IMR-90 (cell line): ENCODE data around the gene GPC5. TPM values are rescaled to one million over a fixed set of nuclear protein-coding genes. Genes with fewer than 3 reads are reported as not detected.

ENCODE experiments used
- ATAC-seq: fragments of 200-7000 bp; cut with Tn5 transposase; 2 replicates; pipeline ENCODE4 v1.9.1; 2020; ENCODE audit warnings: low read depth, mild to moderate bottlenecking, moderate library complexity
- BruUV-seq: library from RNA; stranded (reverse); fragments of 400-500 nt; replicated peaks from 2 replicates; lab custom pipeline; 2021; lab: Mats Ljungman, UMichigan
- CTCF ChIA-PET: fragments of 300-600 bp; formaldehyde crosslinking; extraction: SDS; loops from one replicate; lab custom pipeline; 2021; ENCODE audit warnings: antibody characterized with exemption; lab: Yijun Ruan, JAX
- POLR2A ChIA-PET: fragments of 300-600 bp; sonication (Branson Sonifier 250); formaldehyde crosslinking; loops from one replicate; lab custom pipeline; 2022; ENCODE audit warnings: antibody characterized with exemption; ENCODE audit not compliant: unreplicated experiment; lab: Charles Lee
- DNase-seq: peaks from one replicate; pipeline ENCODE4 v3.0.0; 2013
- H2AFZ ChIP-seq: replicated peaks from 2 replicates; pipeline ENCODE3; 2013; ENCODE audit warnings: low read length, mild to moderate bottlenecking; ENCODE audit not compliant: poor library complexity
- H2AK5ac ChIP-seq: 2 replicates; pipeline ENCODE4 v1.6.1; 2013; ENCODE audit warnings: low read depth, low read length, inconsistent platforms
- H2AK9ac ChIP-seq: replicated peaks from 2 replicates; pipeline ENCODE3; 2013; ENCODE audit warnings: mild to moderate bottlenecking, low read depth, low read length, moderate library complexity; ENCODE audit not compliant: poor library complexity
- H2BK120ac ChIP-seq: 2 replicates; pipeline ENCODE4 v1.6.1; 2013; ENCODE audit warnings: low read depth, low read length, inconsistent platforms
- H2BK15ac ChIP-seq: 3 replicates; pipeline ENCODE4 v1.6.1; 2013; ENCODE audit warnings: low read depth, low read length, inconsistent platforms
- H2BK20ac ChIP-seq: 2 replicates; pipeline ENCODE4 v1.6.1; 2013; ENCODE audit warnings: low read depth, mild to moderate bottlenecking, inconsistent platforms, low read length, moderate library complexity
- H2BK5ac ChIP-seq: 2 replicates; pipeline ENCODE4 v1.6.1; 2013; ENCODE audit warnings: mild to moderate bottlenecking, low read depth, low read length, inconsistent platforms; ENCODE audit not compliant: poor library complexity, severe bottlenecking
- H3K14ac ChIP-seq: replicated peaks from 2 replicates; pipeline ENCODE4 v1.6.1; 2013; ENCODE audit warnings: low read depth, low read length, inconsistent platforms
- H3K18ac ChIP-seq: 2 replicates; pipeline ENCODE4 v1.6.1; 2013; ENCODE audit warnings: low read depth, low read length, control low read depth
- H3K23ac ChIP-seq: 2 replicates; pipeline ENCODE4 v1.6.1; 2013; ENCODE audit warnings: low read depth, low read length, inconsistent platforms
- H3K27ac ChIP-seq: 2 replicates; pipeline ENCODE4 v1.5.1; 2013; ENCODE audit warnings: mild to moderate bottlenecking, control low read depth, low read length; ENCODE audit not compliant: insufficient read depth
- H3K27me3 ChIP-seq: 2 replicates; pipeline ENCODE4 v1.6.1; 2013; ENCODE audit warnings: low read length; ENCODE audit not compliant: control insufficient read depth, insufficient read depth
- H3K36me3 ChIP-seq: 2 replicates; pipeline ENCODE4 v1.6.1; 2013; ENCODE audit warnings: low read length, mixed read lengths; ENCODE audit not compliant: control insufficient read depth, insufficient read depth
- H3K4ac ChIP-seq: 2 replicates; pipeline ENCODE4 v1.6.1; 2013; ENCODE audit warnings: low read depth, low read length, inconsistent platforms
- H3K4me1 ChIP-seq: 2 replicates; pipeline ENCODE4 v1.6.1; 2013; ENCODE audit warnings: low read length, mixed read lengths; ENCODE audit not compliant: control insufficient read depth, insufficient read depth
- H3K4me2 ChIP-seq: 2 replicates; pipeline ENCODE4 v1.6.1; 2013; ENCODE audit warnings: low read depth, mild to moderate bottlenecking, control low read depth, low read length, moderate library complexity
- H3K4me3 ChIP-seq: 2 replicates; pipeline ENCODE4 v1.5.1; 2013; ENCODE audit warnings: low read depth, mild to moderate bottlenecking, control low read depth, low read length, moderate library complexity; ENCODE audit not compliant: insufficient read depth
- H3K56ac ChIP-seq: 2 replicates; pipeline ENCODE4 v1.6.1; 2013; ENCODE audit warnings: low read length, inconsistent platforms; ENCODE audit not compliant: insufficient read depth; ENCODE audit errors: extremely low read depth
- H3K79me1 ChIP-seq, 2 experiments: 2 replicates each; pipeline ENCODE4 v1.6.1; 2013; ENCODE audit warnings: low read length in 2 of 2, inconsistent platforms in 1 of 2, low read depth in 1 of 2
- H3K9ac ChIP-seq: 2 replicates; pipeline ENCODE4 v1.6.1; 2013; ENCODE audit warnings: low read depth, low read length, control low read depth
- H3K9me1 ChIP-seq: 2 replicates; pipeline ENCODE4 v1.6.1; 2013; ENCODE audit warnings: low read length, inconsistent platforms; ENCODE audit not compliant: insufficient read depth
- H3K9me3 ChIP-seq: 2 replicates; pipeline ENCODE4 v1.6.1; 2013; ENCODE audit warnings: low read length; ENCODE audit not compliant: control insufficient read depth, insufficient read depth
- H4K20me1 ChIP-seq: 2 replicates; pipeline ENCODE4 v1.6.1; 2013; ENCODE audit warnings: low read length, inconsistent platforms; ENCODE audit not compliant: insufficient read depth
- H4K5ac ChIP-seq: 2 replicates; pipeline ENCODE4 v1.6.1; 2013; ENCODE audit warnings: mild to moderate bottlenecking, low read depth, low read length, control low read depth
- H4K8ac ChIP-seq, 2 experiments: 2 replicates each; pipeline ENCODE4 v1.6.1; 2013; ENCODE audit warnings: low read depth in 2 of 2, low read length in 2 of 2, control low read depth in 1 of 2, inconsistent platforms in 1 of 2
- H4K91ac ChIP-seq: 2 replicates; pipeline ENCODE4 v1.6.1; 2013; ENCODE audit warnings: low read depth, low read length, inconsistent platforms; ENCODE audit not compliant: insufficient read depth
- CEBPB ChIP-seq: IDR thresholded peaks from 2 replicates; pipeline ENCODE4 v1.6.1; 2012; ENCODE audit warnings: low read depth, low read length, improper control_type of control experiment
- MXI1 ChIP-seq: IDR thresholded peaks from 2 replicates; pipeline ENCODE4 v1.6.1; 2012; ENCODE audit warnings: low read depth, mild to moderate bottlenecking, low read length, moderate library complexity, borderline replicate concordance
- POLR2A ChIP-seq: IDR thresholded peaks from 2 replicates; pipeline ENCODE4 v1.6.1; 2012; ENCODE audit warnings: mild to moderate bottlenecking, low read depth, low read length
- SMC3 ChIP-seq: fragments of 150-350 bp; IDR thresholded peaks from 2 replicates; pipeline ENCODE4 v1.6.1; 2016; ENCODE audit warnings: low read depth, mild to moderate bottlenecking, antibody characterized with exemption, low read length, moderate library complexity
- WGBS, 2 experiments: methylation state at CpG; one replicate each; pipeline versions ENCODE4 v1.1.5 to v1.1.7; 2013; ENCODE audit warnings: missing lambda C conversion rate in 2 of 2; ENCODE audit not compliant: insufficient read length in 1 of 2; ENCODE audit errors: extremely low coverage in 2 of 2; 5-methylcytosine and 5-hydroxymethylcytosine counted together
- dilution Hi-C: fragments of 300-500 bp; cut with HindIII; formaldehyde crosslinking; loops from one replicate; pipeline ENCODE4 v1.14.3; 2018; ENCODE audit warnings: low sequenced_read_pairs; ENCODE audit not compliant: unreplicated experiment
- in situ Hi-C: fragments of 300-500 bp; cut with MboI; formaldehyde crosslinking; loops from 3 replicates; pipeline ENCODE4 v1.14.3; 2019; ENCODE audit warnings: low sequenced_read_pairs, inconsistent platforms, mixed read lengths
- intact Hi-C: fragments of 100-400 bp; cut with micrococcal nuclease; formaldehyde crosslinking; loops from 2 replicates; pipeline ENCODE4 v1.10.0; 2022
- polyA plus RNA-seq, 3 experiments: library from polyadenylated mRNA; depleted of rRNA; stranded (reverse); fragments of >200 nt; gene quantifications; 2 replicates each; pipeline ENCODE4 v1.2.3, GENCODE V29; 2012; ENCODE audit warnings: low replicate concordance in 1 of 3
- total RNA-seq: library from RNA; depleted of rRNA; stranded (reverse); fragments of >200 nt; gene quantifications from 2 replicates; pipeline ENCODE4 v1.2.3, GENCODE V29; 2012
- TF ChIP-seq, protein P1 (sequence below): fragments of 150-350 bp; IDR thresholded peaks from 2 replicates; pipeline ENCODE4 v1.6.1; 2016; ENCODE audit warnings: low read depth, mild to moderate bottlenecking, low read length, moderate library complexity, borderline replicate concordance

The GPC5 gene
- total and polyA plus RNA-seq, 2 of the 4 experiments (the other 2 are of a cell fraction), result 0.94 to 1.8 TPM

DNA sequence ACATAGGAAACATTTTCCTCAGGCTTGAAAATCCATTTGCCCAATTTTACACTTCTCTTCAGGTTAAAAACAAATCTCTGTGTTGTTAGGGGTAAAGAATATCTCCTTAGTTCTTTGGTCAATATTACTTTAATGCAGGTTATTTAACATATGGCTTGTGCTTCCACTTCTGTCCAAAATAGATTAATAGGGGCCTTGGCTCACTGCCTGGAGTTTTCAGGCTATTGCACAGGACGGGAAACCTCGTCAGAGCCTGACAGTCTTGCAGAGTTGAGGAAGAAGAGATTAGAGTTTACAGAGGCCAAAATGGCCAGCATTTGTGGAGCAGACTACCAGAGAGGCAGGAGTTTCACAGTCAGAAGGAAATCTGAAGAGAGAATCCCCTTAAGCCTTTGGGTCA is 964.3 kb downstream of the GPC5 start:
- H4K91ac ChIP-seq, result no peak overlapping the region
- H3K56ac ChIP-seq, result no peak overlapping the region
- no peak overlapping the region for H3K4ac ChIP-seq
- no peak overlapping the region for H2BK120ac ChIP-seq
- H4K8ac ChIP-seq, result no peak overlapping the region
- H3K27me3 ChIP-seq, result no peaks in the 10 kb centered on the region
- no peak overlapping the region for H2AK9ac ChIP-seq
- H3K9ac ChIP-seq, result no peak overlapping the region
- H3K36me3 ChIP-seq, result no peaks in the 10 kb centered on the region
- no peaks in the 10 kb centered on the region for H3K4me1 ChIP-seq
- H3K14ac ChIP-seq, result no peak overlapping the region
- ATAC-seq (no peak), DNase-seq (peak; percentile 7)
- no peaks in the 10 kb centered on the region for H3K9me3 ChIP-seq
- dilution Hi-C loops (no loop called here), in situ Hi-C loops (no loop called here), intact Hi-C loops (no loop called here)
- CTCF ChIA-PET, result no interaction called here
- H2BK5ac ChIP-seq, result no peak overlapping the region
- H3K23ac ChIP-seq, result no peak overlapping the region
- H2BK20ac ChIP-seq, result no peak overlapping the region
- H3K79me1 ChIP-seq, result no peaks in the 10 kb centered on the region
- H4K5ac ChIP-seq, result no peak overlapping the region
- BruUV-seq, result no TSS peak
- no peak overlapping the region for H3K18ac ChIP-seq
- no peak overlapping the region for H2BK15ac ChIP-seq
- H4K20me1 ChIP-seq, result no peaks in the 10 kb centered on the region
- no peak overlapping the region for H3K27ac ChIP-seq
- no peak overlapping the region for H2AFZ ChIP-seq
- H3K4me3 ChIP-seq, result no peak overlapping the region
- no peaks in the 10 kb centered on the region for H3K9me1 ChIP-seq
- TF ChIP-seq CEBPB, result no peak
- no peak for TF ChIP-seq MXI1
- TF ChIP-seq SMC3, result no peak
- TF ChIP-seq, protein P1, sequence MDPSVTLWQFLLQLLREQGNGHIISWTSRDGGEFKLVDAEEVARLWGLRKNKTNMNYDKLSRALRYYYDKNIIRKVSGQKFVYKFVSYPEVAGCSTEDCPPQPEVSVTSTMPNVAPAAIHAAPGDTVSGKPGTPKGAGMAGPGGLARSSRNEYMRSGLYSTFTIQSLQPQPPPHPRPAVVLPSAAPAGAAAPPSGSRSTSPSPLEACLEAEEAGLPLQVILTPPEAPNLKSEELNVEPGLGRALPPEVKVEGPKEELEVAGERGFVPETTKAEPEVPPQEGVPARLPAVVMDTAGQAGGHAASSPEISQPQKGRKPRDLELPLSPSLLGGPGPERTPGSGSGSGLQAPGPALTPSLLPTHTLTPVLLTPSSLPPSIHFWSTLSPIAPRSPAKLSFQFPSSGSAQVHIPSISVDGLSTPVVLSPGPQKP, result no peak
- TF ChIP-seq POLR2A, result no peak
- WGBS, 2 experiments, result 10% methylated on average over 2 of the region's 2 CpGs; no CpG with 5 or more reads in 1 of the 2 experiments
- no peak overlapping the region for H2AK5ac ChIP-seq
- no peak overlapping the region for H3K4me2 ChIP-seq
- POLR2A ChIA-PET, result no interaction called here
